Inflammatory macrophage (primary cell): ENCODE measurements around the gene DLG4.
A peak's percentile ranks its signal among the peaks of the same experiment; 100 is the strongest.

Source experiments
- DNase-seq, 2 donors: peaks; one replicate each; pipeline ENCODE4 v3.0.0-alpha.2; 2020 to 2022

The DLG4 gene

GRCh38 chr17:7147772-7148171, 71.9 kb downstream of the DLG4 start:
- no peak for DNase-seq

- DNase-seq = no peak
Measured at GRCh38 chr17:7146115-7146514, 73.5 kb downstream of the DLG4 start.

GRCh38 chr17:7144213-7144612, 75.4 kb downstream of the DLG4 start:
- DNase-seq = no peak

- DNase-seq = no peak
Measured at GRCh38 chr17:7141824-7142223, 77.8 kb downstream of the DLG4 start.

DNA sequence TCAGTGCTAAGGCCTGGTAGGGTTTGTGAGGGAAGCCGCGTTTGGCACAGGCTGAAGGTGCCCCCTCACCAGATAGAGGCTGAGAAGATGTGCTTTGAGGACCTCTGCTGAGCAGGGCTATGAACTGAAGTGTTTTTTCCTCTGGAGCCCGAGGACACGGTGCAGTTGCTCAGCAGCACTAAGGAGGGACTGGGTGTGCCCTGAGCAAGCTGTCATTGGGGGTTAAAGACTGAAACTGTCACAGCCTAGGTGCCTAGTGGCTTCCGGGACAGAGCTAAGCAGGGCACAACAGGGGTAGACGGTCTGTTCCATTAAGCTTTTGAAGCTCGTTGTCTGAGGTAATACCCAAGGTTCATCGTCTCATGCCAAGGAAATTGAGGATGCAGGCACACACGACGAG, 80.2 kb downstream of the DLG4 start:
- DNase-seq = no peak

DNA sequence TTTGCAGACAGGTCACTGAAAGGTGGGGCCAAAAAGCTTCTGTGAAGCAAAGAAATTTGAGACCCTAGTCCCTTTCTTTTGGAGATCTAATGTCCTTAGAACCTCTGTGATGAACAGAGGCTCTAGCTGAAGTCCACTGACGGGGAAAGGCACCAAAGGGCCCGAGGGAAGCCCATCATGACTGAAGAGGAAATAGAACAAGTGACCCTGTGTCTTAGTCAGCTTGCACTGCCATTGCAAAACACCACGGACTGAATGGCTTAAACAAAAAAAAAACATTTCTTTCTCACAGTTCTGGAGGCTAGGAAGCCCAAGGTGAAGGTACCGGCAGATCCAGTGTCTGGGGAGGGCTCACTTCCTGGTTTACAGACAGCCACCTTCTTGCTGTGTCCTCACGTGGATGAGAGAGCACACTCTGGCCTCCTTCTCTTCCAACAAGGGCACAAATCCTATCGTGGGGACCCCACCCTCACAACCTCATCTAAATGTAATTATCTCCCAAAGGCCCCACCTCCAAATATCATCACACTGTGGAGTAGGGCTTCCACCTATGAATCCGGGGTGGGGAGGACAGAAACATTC, 80.7 kb downstream of the DLG4 start:
- DNase-seq = peak; percentile 84 to 90

- peak; percentile 59 for DNase-seq
Measured at GRCh38 chr17:7137171-7137943, 82.3 kb downstream of the DLG4 start.
